T-helper 1 cell treated with Interleukin-12 subunit alpha and Interleukin-12 subunit beta and Interleukin-4 antibody, amounts not matched to agents 30 ng/mL and 1 ng/mL, for 36 hours (primary cell): ENCODE results near the gene PPP1R2B. TPM values are rescaled to one million over a fixed set of nuclear protein-coding genes. Genes with fewer than 3 reads are reported as not detected.
"Not testable (repeated sequence)": the region's sequence is repeated elsewhere in the genome, so short reads cannot be mapped to it uniquely, and the experiment has no call there.

Source experiments
- intact Hi-C: fragments of 100-400 bp; cut with micrococcal nuclease; formaldehyde crosslinking; loops from one replicate; pipeline ENCODE4 v1.15.1; 2024
- total RNA-seq: library from RNA; stranded (reverse); gene quantifications from 2 replicates; pipeline ENCODE4 v1.2.3, GENCODE V29; 2022

PPP1R2B gene
- total RNA-seq = 0.29 and 0.68 TPM in 2 replicates

GRCh38 chr5:156850206-156850751 is at the start of gene PPP1R2B:
TSS of gene PPP1R2B (plus strand) at chr5:156850295. CDS start at chr5:156850563, 268 bp downstream.
- intact Hi-C loops = no loop called here

DNA sequence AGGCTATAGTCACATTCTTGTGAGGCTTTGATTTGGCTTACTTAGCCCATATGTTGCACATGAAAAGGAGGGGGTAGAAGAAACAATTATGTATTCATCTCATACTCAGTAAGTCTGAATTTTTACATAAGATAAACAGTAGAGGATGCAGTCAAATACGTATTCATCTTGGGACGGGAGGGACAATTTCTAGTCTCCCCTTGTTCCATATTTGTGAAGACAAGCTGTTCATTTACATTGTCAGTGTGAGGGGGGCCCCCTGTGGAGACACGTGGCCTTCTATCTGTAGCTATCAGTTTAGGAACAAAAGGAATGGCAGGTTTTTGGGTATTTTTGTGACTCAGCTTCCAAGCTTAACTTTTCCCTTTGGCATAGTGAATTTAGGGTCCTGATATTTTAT is 49.2 kb upstream of the PPP1R2B start:
- intact Hi-C loops = no loop called here

- intact Hi-C loops = no loop called here
Observed at GRCh38 chr5:156802501-156802900, 47.6 kb upstream of the PPP1R2B start.

GRCh38 chr5:156803404-156803803 is 46.7 kb upstream of the PPP1R2B start:
- intact Hi-C loops = no loop called here

GRCh38 chr5:156812959-156813358 is 37.1 kb upstream of the PPP1R2B start:
- intact Hi-C loops = loop anchor here (10.0 kb wide), 1 partner anchor 548 kb away; no protein-coding TSS in a partner anchor

DNA sequence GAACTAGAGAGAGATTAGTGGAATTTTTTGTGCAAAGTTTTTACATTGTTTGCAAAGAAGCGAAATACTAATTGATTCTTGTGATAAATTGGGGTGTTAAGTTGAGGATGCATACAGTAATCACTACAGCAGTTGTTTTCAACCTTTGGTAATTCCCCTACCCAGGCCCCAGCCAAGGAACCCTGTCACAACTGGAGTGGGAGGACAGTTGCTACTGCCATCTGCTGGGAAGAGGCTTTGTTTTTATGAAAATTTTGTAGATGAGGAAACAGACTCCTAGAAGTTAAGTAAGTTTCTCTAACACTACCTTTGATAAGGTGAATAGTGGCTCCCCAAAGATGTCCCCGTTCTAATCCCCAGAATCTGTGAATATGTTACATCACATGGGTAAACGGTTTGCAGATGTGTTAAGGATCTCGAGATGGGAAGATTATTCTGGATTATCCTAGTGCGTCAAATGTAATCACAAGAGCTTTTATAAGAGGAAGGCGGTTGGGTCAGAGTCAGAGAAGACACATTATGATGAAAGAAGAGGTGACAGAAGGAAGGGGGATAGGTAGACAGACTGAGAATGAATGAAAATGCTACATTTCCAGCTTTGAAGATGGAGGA is 34.0 kb upstream of the PPP1R2B start:
- intact Hi-C loops = loop anchor here (1.0 to 10.0 kb wide), 6 partner anchors 119 to 1200 kb away; no protein-coding TSS in a partner anchor

DNA sequence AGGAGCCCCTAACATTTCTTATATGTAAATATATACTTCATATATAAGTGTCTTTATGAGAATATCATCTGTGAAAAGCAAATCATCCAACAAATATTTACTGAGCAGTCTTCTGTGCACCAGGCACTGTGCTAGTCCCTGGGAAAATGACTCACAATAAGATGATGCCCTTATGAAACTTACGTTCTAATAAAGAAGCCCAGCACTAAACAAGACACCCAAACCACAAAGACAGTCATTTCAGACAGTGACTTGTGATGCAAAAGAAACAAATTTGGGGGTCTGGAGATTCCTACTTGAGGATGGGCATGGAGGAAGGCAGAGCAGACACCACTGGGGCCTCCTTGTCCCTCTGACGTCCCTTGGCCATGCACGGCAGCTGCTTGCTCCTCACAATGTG is 30.6 kb upstream of the PPP1R2B start:
- intact Hi-C loops = loop anchor here (5.0 to 10.0 kb wide), 2 partner anchors 208 to 555 kb away; no protein-coding TSS in a partner anchor

- intact Hi-C loops = loop anchor here (5.0 to 10.0 kb wide), 2 partner anchors 207 to 555 kb away; no protein-coding TSS in a partner anchor
Observed at GRCh38 chr5:156819967-156820581, 30.0 kb upstream of the PPP1R2B start.

GRCh38 chr5:156824241-156824640 is 25.9 kb upstream of the PPP1R2B start:
- intact Hi-C loops = no loop called here

DNA sequence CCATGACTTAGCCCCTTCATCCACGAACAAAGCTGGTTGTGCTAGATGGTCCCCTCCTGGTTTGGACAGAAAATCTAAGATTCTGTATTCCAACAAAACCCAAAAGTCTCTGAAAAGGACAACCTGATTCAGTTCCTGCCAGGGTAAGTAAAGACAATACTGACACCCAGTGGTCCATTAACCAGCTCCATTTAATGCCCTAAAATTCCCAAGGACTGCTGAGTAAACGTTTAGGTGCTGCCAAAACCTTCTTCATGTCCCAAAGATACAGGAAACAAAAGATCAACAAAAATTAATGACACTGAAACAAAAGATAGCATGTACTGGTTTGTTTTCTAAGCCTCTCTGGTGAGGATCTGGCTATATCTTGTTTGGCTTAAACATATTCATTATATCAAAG is 25.3 kb upstream of the PPP1R2B start:
- intact Hi-C loops = no loop called here

DNA sequence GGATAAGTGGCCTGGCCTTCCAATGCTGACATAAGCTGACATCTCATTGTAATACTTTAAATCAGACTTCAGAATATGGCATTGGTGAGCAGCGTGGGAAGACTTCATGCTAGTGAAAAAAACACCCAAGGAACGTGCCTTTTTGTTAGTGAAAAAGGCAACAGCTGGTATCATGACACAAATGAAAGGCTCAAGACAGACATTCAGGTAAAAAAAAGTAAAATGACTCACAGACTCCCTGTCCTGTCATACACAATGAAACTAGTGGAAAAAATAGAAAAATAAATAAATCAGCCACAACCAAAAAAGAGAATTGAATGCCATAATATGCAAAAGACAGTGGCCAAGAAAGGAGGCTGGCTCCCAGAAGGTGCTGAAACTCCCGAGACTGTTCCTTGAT is 24.4 kb upstream of the PPP1R2B start:
- intact Hi-C loops = no loop called here

- intact Hi-C loops = no loop called here
Observed at GRCh38 chr5:156826150-156826549, 23.9 kb upstream of the PPP1R2B start.

GRCh38 chr5:156834916-156835315 is 15.2 kb upstream of the PPP1R2B start:
- intact Hi-C loops = loop anchor here (5.0 kb wide), 3 partner anchors 87 to 297 kb away; no protein-coding TSS in a partner anchor

GRCh38 chr5:156835905-156836304 is 14.2 kb upstream of the PPP1R2B start:
- intact Hi-C loops = loop anchor here (1.0 to 5.0 kb wide), 4 partner anchors 86 to 296 kb away; no protein-coding TSS in a partner anchor

DNA sequence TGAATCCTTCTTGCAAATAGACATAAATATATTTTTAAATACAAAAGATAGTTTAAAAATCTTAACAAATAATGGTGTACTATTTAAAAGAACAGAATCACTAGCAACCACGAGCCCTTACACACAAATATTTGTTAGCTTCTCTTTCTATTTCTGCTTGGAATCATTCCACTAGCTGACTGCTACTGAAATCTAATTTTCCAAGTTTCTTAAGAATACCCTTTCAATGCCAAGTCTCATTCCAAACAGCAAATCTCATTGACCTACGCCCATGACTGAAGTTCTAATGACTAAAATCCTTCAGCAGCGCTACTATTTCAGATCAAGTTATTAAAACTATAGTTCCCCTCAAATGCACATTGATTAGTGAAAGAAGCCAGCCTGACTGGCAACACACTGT is 13.2 kb upstream of the PPP1R2B start:
- intact Hi-C loops = loop anchor here (1.0 to 5.0 kb wide), 4 partner anchors 85 to 295 kb away; no protein-coding TSS in a partner anchor

DNA sequence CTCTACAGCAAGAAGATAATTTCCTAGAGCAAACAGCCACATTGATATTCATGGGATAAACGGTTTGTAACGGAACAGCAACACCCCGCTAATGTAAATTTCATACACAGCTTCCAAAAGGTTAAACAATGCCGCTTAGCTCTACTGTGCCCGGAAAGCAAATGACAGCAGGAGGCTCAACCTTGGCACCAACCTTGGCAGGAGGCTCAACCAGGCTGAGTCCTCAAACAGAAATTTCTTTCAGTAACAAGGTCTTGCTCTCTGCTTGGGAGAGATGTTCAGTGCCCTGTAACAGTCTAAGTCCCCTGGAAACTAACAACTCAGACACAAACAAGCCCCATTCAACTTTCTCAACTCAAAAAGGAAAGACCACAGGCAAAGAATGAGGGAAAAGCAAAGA is 11.1 kb upstream of the PPP1R2B start:
- intact Hi-C loops = loop anchor here (5.0 kb wide), 3 partner anchors 83 to 293 kb away; no protein-coding TSS in a partner anchor

GRCh38 chr5:156841737-156842136 is 8.4 kb upstream of the PPP1R2B start:
- intact Hi-C loops = no loop called here

DNA sequence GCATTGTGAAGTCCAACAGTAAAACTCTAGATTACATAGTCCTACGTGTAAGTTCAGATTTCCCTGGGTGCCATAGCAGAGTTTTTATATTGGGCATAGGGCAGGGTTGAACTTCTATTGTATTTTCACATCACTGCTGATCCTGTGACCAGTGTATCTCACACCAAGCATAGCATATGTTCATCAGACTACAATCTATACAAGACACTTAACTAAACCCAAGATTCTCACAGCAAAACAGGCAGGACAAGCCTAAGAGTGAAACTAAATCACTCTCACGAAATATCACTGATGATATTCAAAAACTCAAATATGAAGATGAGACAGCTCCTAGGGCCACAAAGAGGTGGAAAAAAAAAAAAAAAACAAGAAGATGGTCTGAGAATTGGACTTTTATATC is 3.2 kb upstream of the PPP1R2B start:
- intact Hi-C loops = no loop called here

- intact Hi-C loops = not testable (repeated sequence)
Observed at GRCh38 chr5:156848447-156848846, 1.6 kb upstream of the PPP1R2B start.

DNA sequence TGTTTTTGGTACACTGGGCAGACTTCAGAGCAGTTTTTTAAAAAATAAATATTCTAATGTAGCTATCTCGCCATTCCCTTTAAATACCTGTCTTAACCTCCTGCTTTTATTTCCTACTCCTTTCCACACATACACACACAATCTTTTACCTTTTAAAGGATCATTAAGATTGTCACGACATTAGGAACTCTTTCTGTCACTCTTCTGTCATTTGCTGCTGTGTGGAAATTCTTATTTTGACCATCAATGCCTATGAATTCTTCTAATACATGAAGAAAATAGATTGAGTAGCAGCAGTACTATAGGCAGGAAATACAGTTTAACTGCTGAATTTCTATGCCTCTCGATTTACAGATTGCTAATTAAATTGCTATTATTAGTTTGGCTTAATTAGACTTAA is 1.8 kb downstream of the PPP1R2B start:
- intact Hi-C loops = no loop called here

DNA sequence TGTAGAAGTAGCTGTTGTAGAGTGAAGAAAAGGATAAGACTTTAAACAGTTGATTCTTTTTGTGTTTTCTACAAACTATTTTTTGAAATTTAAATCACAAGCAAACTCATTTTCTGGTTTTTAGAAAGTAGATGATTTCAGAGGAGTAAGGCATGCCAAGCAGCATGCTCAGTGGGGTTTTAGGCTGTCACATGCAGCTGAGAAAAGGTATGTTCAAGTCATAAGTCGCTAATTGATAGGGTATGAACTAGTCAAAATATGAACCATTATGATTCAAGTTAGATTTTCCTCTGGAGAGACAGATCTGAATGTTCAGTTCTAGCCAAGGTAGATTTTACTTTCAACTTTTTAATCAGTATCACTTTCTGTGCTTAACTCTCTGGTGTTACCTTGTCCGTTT is 3.0 kb downstream of the PPP1R2B start:
- intact Hi-C loops = not testable (repeated sequence)

DNA sequence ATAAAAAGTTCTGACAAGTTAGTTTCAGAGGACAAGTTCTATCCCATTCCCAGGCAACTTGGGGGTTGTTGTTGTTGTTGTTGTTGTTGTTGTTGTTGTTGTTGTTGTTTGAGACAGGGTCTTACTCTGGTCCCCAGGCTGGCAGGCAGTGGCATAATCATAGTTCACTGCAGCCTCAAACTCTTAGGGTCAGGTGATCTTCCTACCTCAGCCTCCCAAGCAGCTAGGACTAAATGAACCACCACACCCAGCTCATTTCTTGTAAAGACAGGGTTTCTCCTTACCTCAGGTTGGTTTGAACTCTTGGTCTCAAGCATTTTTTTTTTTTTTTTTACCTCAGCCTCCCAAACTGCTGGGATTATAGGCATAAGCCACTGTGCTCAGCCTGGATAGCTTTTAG is 15.3 kb downstream of the PPP1R2B start:
- intact Hi-C loops = no loop called here
